SIG-M5 treated with dmso at 0.1 percent for 504 hours (cell line): ENCODE data around the gene NR3C1.

Source experiments
- DNase-seq: peaks from one replicate; lab custom pipeline; 2025; ENCODE audit not compliant: unreplicated experiment; lab: John Stamatoyannopoulos, UW

The NR3C1 gene

GRCh38 chr5:143426437-143426991 lies 23.0 kb upstream of the NR3C1 start:
- no peak for DNase-seq

- no peak for DNase-seq
These were observed 22.3 kb upstream of the NR3C1 start for GRCh38 chr5:143425835-143426234.

- no peak for DNase-seq
These were observed 14.8 kb upstream of the NR3C1 start for GRCh38 chr5:143418140-143418866.

- DNase-seq: no peak
These were observed 14.1 kb upstream of the NR3C1 start for GRCh38 chr5:143417503-143418139.

- no peak for DNase-seq
These were observed 12.9 kb upstream of the NR3C1 start for GRCh38 chr5:143416411-143416810.

GRCh38 chr5:143413958-143414669 lies 10.6 kb upstream of the NR3C1 start:
- peak; percentile 44 for DNase-seq

- DNase-seq: no peak
These were observed 9.3 kb upstream of the NR3C1 start for GRCh38 chr5:143412661-143413342.

- no peak for DNase-seq
These were observed 6.4 kb upstream of the NR3C1 start for GRCh38 chr5:143409926-143410325.

GRCh38 chr5:143406408-143406807 lies 2.9 kb upstream of the NR3C1 start:
- DNase-seq: no peak

GRCh38 chr5:143405849-143406098 lies 2.3 kb upstream of the NR3C1 start:
- DNase-seq: no peak

- DNase-seq: peak; percentile 76
These were observed 1.8 kb upstream of the NR3C1 start for GRCh38 chr5:143405063-143405848.

GRCh38 chr5:143404416-143405062 lies 1.1 kb upstream of the NR3C1 start:
- peak; percentile 87 for DNase-seq

- DNase-seq: no peak
These were observed 223 bp downstream of the NR3C1 start for GRCh38 chr5:143403334-143403592.

- peak; percentile 75 for DNase-seq
These were observed 743 bp downstream of the NR3C1 start for GRCh38 chr5:143402553-143403333.

GRCh38 chr5:143402017-143402552 lies 1.4 kb downstream of the NR3C1 start:
- no peak for DNase-seq

GRCh38 chr5:143401227-143402016 lies 2.1 kb downstream of the NR3C1 start:
- DNase-seq: no peak

GRCh38 chr5:143400541-143401226 lies 2.8 kb downstream of the NR3C1 start:
- DNase-seq: no peak
